MM.1S (cell line): ENCODE data around the gene CLIC1.

Experiments
- EZH2phosphoT487 ChIP-seq: fragments of 300-600 bp; sonication (generic); IDR thresholded peaks from 2 replicates; pipeline ENCODE4 v1.6.1; 2018; ENCODE audit warnings: antibody characterized with exemption, low read length
- TF ChIP-seq, protein P1 (sequence below): fragments of 300-600 bp; sonication (generic); IDR thresholded peaks from 2 replicates; pipeline ENCODE4 v1.5.1; 2016; ENCODE audit warnings: antibody characterized with exemption, low read length, mixed read lengths

- TF ChIP-seq, protein P1, sequence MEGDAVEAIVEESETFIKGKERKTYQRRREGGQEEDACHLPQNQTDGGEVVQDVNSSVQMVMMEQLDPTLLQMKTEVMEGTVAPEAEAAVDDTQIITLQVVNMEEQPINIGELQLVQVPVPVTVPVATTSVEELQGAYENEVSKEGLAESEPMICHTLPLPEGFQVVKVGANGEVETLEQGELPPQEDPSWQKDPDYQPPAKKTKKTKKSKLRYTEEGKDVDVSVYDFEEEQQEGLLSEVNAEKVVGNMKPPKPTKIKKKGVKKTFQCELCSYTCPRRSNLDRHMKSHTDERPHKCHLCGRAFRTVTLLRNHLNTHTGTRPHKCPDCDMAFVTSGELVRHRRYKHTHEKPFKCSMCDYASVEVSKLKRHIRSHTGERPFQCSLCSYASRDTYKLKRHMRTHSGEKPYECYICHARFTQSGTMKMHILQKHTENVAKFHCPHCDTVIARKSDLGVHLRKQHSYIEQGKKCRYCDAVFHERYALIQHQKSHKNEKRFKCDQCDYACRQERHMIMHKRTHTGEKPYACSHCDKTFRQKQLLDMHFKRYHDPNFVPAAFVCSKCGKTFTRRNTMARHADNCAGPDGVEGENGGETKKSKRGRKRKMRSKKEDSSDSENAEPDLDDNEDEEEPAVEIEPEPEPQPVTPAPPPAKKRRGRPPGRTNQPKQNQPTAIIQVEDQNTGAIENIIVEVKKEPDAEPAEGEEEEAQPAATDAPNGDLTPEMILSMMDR = no peak
- TF ChIP-seq EZH2phosphoT487 = no peak
Measured at GRCh38 chr6:31734247-31734820, 2.0 kb downstream of the CLIC1 start.
